ENCODE measurements around the gene GCLC.

The GCLC gene

GRCh38 chr6:53546281-53546680 is 1.4 kb upstream of the GCLC start:
- no peak for TF ChIP-seq RAD21 (IDR thresholded peaks at IDR 0.05; ENCODE audit: low read depth)
- no peak for TF ChIP-seq EGR1 (IDR thresholded peaks at IDR 0.05)
- no peak for TF ChIP-seq MAX (IDR thresholded peaks at IDR 0.05)
- no peak for TF ChIP-seq CREB1 (IDR thresholded peaks at IDR 0.05; ENCODE audit: low read depth)
- no peak for TF ChIP-seq TCF12 (IDR thresholded peaks at IDR 0.05; ENCODE audit: low read depth)
- no peak for TF ChIP-seq TEAD4 (IDR thresholded peaks at IDR 0.05)
- TF ChIP-seq NFIC (IDR thresholded peaks at IDR 0.05) = no peak
- TF ChIP-seq ZBTB7A (IDR thresholded peaks at IDR 0.05; ENCODE audit: low read depth) = no peak
- TF ChIP-seq REST (IDR thresholded peaks at IDR 0.05; ENCODE audit: low read depth) = no peak
- no peak for TF ChIP-seq FOXM1 (IDR thresholded peaks at IDR 0.05; ENCODE audit: borderline replicate concordance, low read depth)

GRCh38 chr6:53544217-53544469 is 758 bp downstream of the GCLC start:
- TF ChIP-seq REST (IDR thresholded peaks at IDR 0.05; ENCODE audit: low read depth) (no peak), TAF1 (IDR thresholded peaks at IDR 0.05; ENCODE audit: low read depth) (no peak), MAX (IDR thresholded peaks at IDR 0.05) (no peak), NFIC (IDR thresholded peaks at IDR 0.05) (no peak), RAD21 (IDR thresholded peaks at IDR 0.05; ENCODE audit: low read depth) (no peak), ZBTB7A (IDR thresholded peaks at IDR 0.05; ENCODE audit: low read depth) (no peak), EP300 (IDR thresholded peaks at IDR 0.05; ENCODE audit: borderline replicate concordance) (no peak), EGR1 (IDR thresholded peaks at IDR 0.05) (no peak), CEBPB (IDR thresholded peaks at IDR 0.05) (no peak), TEAD4 (IDR thresholded peaks at IDR 0.05) (no peak)

- TF ChIP-seq USF1 (IDR thresholded peaks at IDR 0.05) = no peak
- no peak for TF ChIP-seq EGR1 (IDR thresholded peaks at IDR 0.05)
- TF ChIP-seq TCF12 (IDR thresholded peaks at IDR 0.05; ENCODE audit: low read depth) = no peak
- no peak for TF ChIP-seq TAF1 (IDR thresholded peaks at IDR 0.05; ENCODE audit: low read depth)
Measured at GRCh38 chr6:53543359-53544216, 1.3 kb downstream of the GCLC start.

DNA sequence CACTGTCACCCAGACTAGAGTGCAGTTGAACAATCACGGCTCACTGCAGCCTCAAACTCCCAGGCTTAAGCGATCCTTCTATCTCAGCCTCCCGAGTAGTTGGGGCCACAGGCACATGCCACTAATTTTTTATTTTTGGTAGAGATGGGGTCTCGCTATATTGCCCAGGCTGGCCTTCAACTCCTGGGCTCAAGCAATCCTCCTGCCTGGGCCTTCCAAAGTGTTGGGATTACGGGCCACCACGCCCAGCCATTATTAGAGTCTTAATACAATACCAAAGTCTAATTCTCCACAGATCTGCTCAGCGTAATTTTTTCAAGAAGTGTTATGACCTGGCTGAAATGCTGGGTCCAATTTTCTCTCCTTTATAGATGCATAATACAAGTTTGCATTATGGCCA is 3.0 kb downstream of the GCLC start:
- no peak for TF ChIP-seq FOXM1 (IDR thresholded peaks at IDR 0.05; ENCODE audit: borderline replicate concordance, low read depth)
- no peak for TF ChIP-seq TAF1 (IDR thresholded peaks at IDR 0.05; ENCODE audit: low read depth)
- TF ChIP-seq NFIC (IDR thresholded peaks at IDR 0.05) = no peak
- TF ChIP-seq YY1 (IDR thresholded peaks at IDR 0.05; ENCODE audit: low read depth) = no peak

- TF ChIP-seq FOXM1 (IDR thresholded peaks at IDR 0.05; ENCODE audit: borderline replicate concordance, low read depth) = no peak
- TF ChIP-seq REST (IDR thresholded peaks at IDR 0.05; ENCODE audit: low read depth) = no peak
- TF ChIP-seq CREB1 (IDR thresholded peaks at IDR 0.05; ENCODE audit: low read depth) = no peak
- no peak for TF ChIP-seq USF1 (IDR thresholded peaks at IDR 0.05)
- no peak for TF ChIP-seq EP300 (IDR thresholded peaks at IDR 0.05; ENCODE audit: borderline replicate concordance)
- TF ChIP-seq TCF12 (IDR thresholded peaks at IDR 0.05; ENCODE audit: low read depth) = no peak
- TF ChIP-seq EGR1 (IDR thresholded peaks at IDR 0.05) = no peak
- no peak for TF ChIP-seq RAD21 (IDR thresholded peaks at IDR 0.05; ENCODE audit: low read depth)
- no peak for TF ChIP-seq MAX (IDR thresholded peaks at IDR 0.05)
- TF ChIP-seq TEAD4 (IDR thresholded peaks at IDR 0.05) = no peak
- no peak for TF ChIP-seq CEBPB (IDR thresholded peaks at IDR 0.05)
- no peak for TF ChIP-seq NFIC (IDR thresholded peaks at IDR 0.05)
- TF ChIP-seq ZBTB7A (IDR thresholded peaks at IDR 0.05; ENCODE audit: low read depth) = no peak
- TF ChIP-seq TAF1 (IDR thresholded peaks at IDR 0.05; ENCODE audit: low read depth) = no peak
- TF ChIP-seq YY1 (IDR thresholded peaks at IDR 0.05; ENCODE audit: low read depth) = no peak
Measured at GRCh38 chr6:53540129-53540692, 4.7 kb downstream of the GCLC start.
